Stimulated activated CD8-positive, alpha-beta memory T cell treated with anti-CD3 and anti-CD28 coated beads, Interleukin-15, amount 100 ng/mL, for 1 hour (primary cell): ENCODE results near the gene KRTAP4-7.
"Not testable (repeated sequence)": the region's sequence is repeated elsewhere in the genome, so short reads cannot be mapped to it uniquely, and the experiment has no call there.

Source experiments
- DNase-seq: peaks from one replicate; pipeline ENCODE4 v3.0.0-alpha.2; 2020; ENCODE audit warnings: low read depth

Gene KRTAP4-7

GRCh38 chr17:41065016-41065689, 18.8 kb upstream of the KRTAP4-7 start:
- DNase-seq = not testable (repeated sequence)

GRCh38 chr17:41065829-41066624, 17.9 kb upstream of the KRTAP4-7 start, which contains the start of gene KRTAP2-4:
TSS of gene KRTAP2-4 (minus strand) at chr17:41065879. CDS start at chr17:41065845, 34 bp downstream.
- DNase-seq = no peak

GRCh38 chr17:41067281-41067680, 16.7 kb upstream of the KRTAP4-7 start:
- DNase-seq = no peak

- DNase-seq = no peak
Measured at GRCh38 chr17:41069031-41069430, 14.9 kb upstream of the KRTAP4-7 start.

- DNase-seq = no peak
Measured at GRCh38 chr17:41071606-41072360, 12.2 kb upstream of the KRTAP4-7 start.

- DNase-seq = no peak
Measured at GRCh38 chr17:41073676-41074075, 10.3 kb upstream of the KRTAP4-7 start.

GRCh38 chr17:41076788-41077187, 7.2 kb upstream of the KRTAP4-7 start:
- no peak for DNase-seq

- no peak for DNase-seq
Measured at GRCh38 chr17:41082626-41083025, 1.3 kb upstream of the KRTAP4-7 start.

GRCh38 chr17:41083427-41083826, 523 bp upstream of the KRTAP4-7 start:
- DNase-seq = not testable (repeated sequence)

- DNase-seq = not testable (repeated sequence)
Measured at GRCh38 chr17:41088760-41089352, 4.9 kb downstream of the KRTAP4-7 start.

- no peak for DNase-seq
Measured at GRCh38 chr17:41096055-41096454, 12.1 kb downstream of the KRTAP4-7 start.

GRCh38 chr17:41098042-41098441, 14.1 kb downstream of the KRTAP4-7 start, which contains the start of gene KRTAP4-8:
TSS of gene KRTAP4-8 (minus strand) at chr17:41098142. CDS start at chr17:41098084, 58 bp downstream.
- no peak for DNase-seq

- DNase-seq = no peak
Measured at GRCh38 chr17:41098481-41098880, 14.5 kb downstream of the KRTAP4-7 start.

- not testable (repeated sequence) for DNase-seq
Measured at GRCh38 chr17:41099682-41100480, 15.9 kb downstream of the KRTAP4-7 start.

- DNase-seq = no peak
Measured at GRCh38 chr17:41101586-41102259, 17.8 kb downstream of the KRTAP4-7 start, which contains the start of gene KRTAP4-16. TSS of gene KRTAP4-16 (minus strand) at chr17:41102209. CDS start at chr17:41102209, 0 bp downstream.

- no peak for DNase-seq
Measured at GRCh38 chr17:41103896-41104295, 19.9 kb downstream of the KRTAP4-7 start.

- not testable (repeated sequence) for DNase-seq
Measured at GRCh38 chr17:41104386-41105038, 20.6 kb downstream of the KRTAP4-7 start.

GRCh38 chr17:41105347-41105746, 21.4 kb downstream of the KRTAP4-7 start, which contains the start of gene KRTAP4-9:
TSS of gene KRTAP4-9 (plus strand) at chr17:41105389. CDS start at chr17:41105389, 0 bp downstream.
- not testable (repeated sequence) for DNase-seq

- DNase-seq = no peak
Measured at GRCh38 chr17:41107941-41108450, 24.0 kb downstream of the KRTAP4-7 start.
